NCI-H2196 (cell line): Measurements from ENCODE around the gene NAT16.
A peak's percentile ranks its signal among the peaks of the same experiment; 100 is the strongest.
"Not testable (repeated sequence)": the region's sequence is repeated elsewhere in the genome, so short reads cannot be mapped to it uniquely, and the experiment has no call there.

ENCODE experiments used
- DNase-seq: peaks from one replicate; lab custom pipeline; 2025; ENCODE audit not compliant: unreplicated experiment; lab: John Stamatoyannopoulos, UW

Gene NAT16

GRCh38 chr7:101180130-101180755 lies at the start of gene NAT16:
Gene NAT16, minus strand, starts transcription at chr7:101180293. Its CDS starts 5,486 bp downstream, at chr7:101174807.
- DNase-seq: no peak

- DNase-seq: no peak
Observed at GRCh38 chr7:101226721-101227120, 46.6 kb upstream of the NAT16 start.

- DNase-seq: no peak
Observed at GRCh38 chr7:101225650-101226049, 45.6 kb upstream of the NAT16 start.

GRCh38 chr7:101223528-101223927 lies 43.4 kb upstream of the NAT16 start:
- DNase-seq: no peak

GRCh38 chr7:101222275-101222830 lies 42.3 kb upstream of the NAT16 start:
- no peak for DNase-seq

- DNase-seq: no peak
Observed at GRCh38 chr7:101220295-101220694, 40.2 kb upstream of the NAT16 start.

- no peak for DNase-seq
Observed at GRCh38 chr7:101218236-101219125, 38.4 kb upstream of the NAT16 start.

- peak; percentile 99 for DNase-seq
Observed at GRCh38 chr7:101217388-101218235, 37.5 kb upstream of the NAT16 start, which contains the start of the genes PLOD3 and ZNHIT1. Gene PLOD3, minus strand, starts transcription at chr7:101217581. Its CDS starts 307 bp downstream, at chr7:101217274. Gene ZNHIT1, plus strand, starts transcription at chr7:101218165. Its CDS starts 31 bp downstream, at chr7:101218196.

GRCh38 chr7:101216860-101217387 lies 36.8 kb upstream of the NAT16 start:
- DNase-seq: no peak

GRCh38 chr7:101216001-101216859 lies 36.1 kb upstream of the NAT16 start:
- no peak for DNase-seq

GRCh38 chr7:101212014-101212413 lies 31.9 kb upstream of the NAT16 start:
- DNase-seq: no peak

GRCh38 chr7:101211501-101211900 lies 31.4 kb upstream of the NAT16 start:
- DNase-seq: no peak

- DNase-seq: no peak
Observed at GRCh38 chr7:101210143-101210542, 30.1 kb upstream of the NAT16 start.

- DNase-seq: no peak
Observed at GRCh38 chr7:101208794-101209193, 28.7 kb upstream of the NAT16 start.

- no peak for DNase-seq
Observed at GRCh38 chr7:101207459-101207858, 27.4 kb upstream of the NAT16 start.

- no peak for DNase-seq
Observed at GRCh38 chr7:101206665-101207042, 26.6 kb upstream of the NAT16 start.

- DNase-seq: no peak
Observed at GRCh38 chr7:101205901-101206664, 26.0 kb upstream of the NAT16 start.

GRCh38 chr7:101203740-101204738 lies 23.9 kb upstream of the NAT16 start:
- not testable (repeated sequence) for DNase-seq
